OCI-LY3 (cell line): ENCODE data around the gene GRID2.

Experiments used
- EZH2phosphoT487 ChIP-seq: fragments of 200-600 bp; shearing (Covaris generic); IDR thresholded peaks from 2 replicates; pipeline ENCODE4 v1.6.1; 2018; ENCODE audit warnings: antibody characterized with exemption, mixed run types, low read depth
- TF ChIP-seq, protein P1 (sequence below): fragments of 200-600, 300-600 bp; sonication (generic); IDR thresholded peaks from 2 replicates; pipeline ENCODE4 v1.5.1; 2014; ENCODE audit warnings: antibody characterized with exemption, low read length, low read depth

DNA sequence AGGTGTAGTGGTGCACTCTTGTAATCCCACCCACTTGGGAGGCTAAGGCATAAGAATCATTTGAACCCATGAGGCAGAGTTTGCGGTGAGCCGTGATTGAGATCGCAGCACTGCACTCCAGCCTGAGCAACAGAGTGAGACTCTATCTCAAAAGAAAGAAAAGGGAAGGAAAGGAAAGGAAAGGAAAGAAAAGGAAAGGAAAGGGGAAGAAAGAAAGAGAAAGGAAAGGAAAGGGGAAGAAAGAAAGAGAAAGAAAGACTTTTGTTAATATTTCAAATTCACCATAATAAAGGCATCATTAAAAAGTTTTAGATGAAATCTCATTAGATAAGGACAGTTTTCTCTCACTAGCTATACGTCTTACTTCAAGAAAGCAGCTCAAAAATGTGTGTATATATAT, 864.3 kb downstream of the GRID2 start:
- no peak for TF ChIP-seq EZH2phosphoT487
- TF ChIP-seq, protein P1, sequence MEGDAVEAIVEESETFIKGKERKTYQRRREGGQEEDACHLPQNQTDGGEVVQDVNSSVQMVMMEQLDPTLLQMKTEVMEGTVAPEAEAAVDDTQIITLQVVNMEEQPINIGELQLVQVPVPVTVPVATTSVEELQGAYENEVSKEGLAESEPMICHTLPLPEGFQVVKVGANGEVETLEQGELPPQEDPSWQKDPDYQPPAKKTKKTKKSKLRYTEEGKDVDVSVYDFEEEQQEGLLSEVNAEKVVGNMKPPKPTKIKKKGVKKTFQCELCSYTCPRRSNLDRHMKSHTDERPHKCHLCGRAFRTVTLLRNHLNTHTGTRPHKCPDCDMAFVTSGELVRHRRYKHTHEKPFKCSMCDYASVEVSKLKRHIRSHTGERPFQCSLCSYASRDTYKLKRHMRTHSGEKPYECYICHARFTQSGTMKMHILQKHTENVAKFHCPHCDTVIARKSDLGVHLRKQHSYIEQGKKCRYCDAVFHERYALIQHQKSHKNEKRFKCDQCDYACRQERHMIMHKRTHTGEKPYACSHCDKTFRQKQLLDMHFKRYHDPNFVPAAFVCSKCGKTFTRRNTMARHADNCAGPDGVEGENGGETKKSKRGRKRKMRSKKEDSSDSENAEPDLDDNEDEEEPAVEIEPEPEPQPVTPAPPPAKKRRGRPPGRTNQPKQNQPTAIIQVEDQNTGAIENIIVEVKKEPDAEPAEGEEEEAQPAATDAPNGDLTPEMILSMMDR = no peak
